ENCODE data around the gene SH3BGRL3.

- TF ChIP-seq POLR2A (IDR thresholded peaks at IDR 0.05) = no peak
- no peak for TF ChIP-seq CTCF (IDR thresholded peaks at IDR 0.05)
- no peak for TF ChIP-seq EP300 (IDR thresholded peaks at IDR 0.05; ENCODE audit: low read depth)
- TF ChIP-seq POLR2AphosphoS5 (IDR thresholded peaks at IDR 0.05) = no peak
These were observed 20.8 kb downstream of the SH3BGRL3 start for GRCh38 chr1:26300578-26301275.

Measured in transverse colon (tissue), 4 donors.